ENCODE data around the gene FCGR3B. TPM values are rescaled to one million over a fixed set of nuclear protein-coding genes. Genes with fewer than 3 reads are reported as not detected.
A peak's percentile ranks its signal among the peaks of the same experiment; 100 is the strongest.
"Not testable (repeated sequence)": the region's sequence is repeated elsewhere in the genome, so short reads cannot be mapped to it uniquely, and the experiment has no call there.

FCGR3B gene
- total and polyA plus RNA-seq, 2 experiments from 2014 or later, result not detected

GRCh38 chr1:161676958-161677689 lies 46.1 kb upstream of the FCGR3B start:
- Histone ChIP-seq H3K4me2 (no peak overlapping the region), H3K27me3 (ENCODE audit: insufficient read depth) (no peaks in the 10 kb centered on the region), H3K4me3 (no peak overlapping the region), H3K79me2 (replicated peaks; ENCODE audit: insufficient read depth) (no peaks in the 10 kb centered on the region), H3K4me1 (ENCODE audit: insufficient read depth) (no peaks in the 10 kb centered on the region), H4K20me1 (replicated peaks; ENCODE audit: insufficient read depth) (no peaks in the 10 kb centered on the region), H3K36me3 (ENCODE audit: insufficient read depth) (no peaks in the 10 kb centered on the region), H3K27ac (ENCODE audit: low read depth) (no peak overlapping the region), H3F3A (replicated peaks; ENCODE audit: low read depth) (no peaks in the 10 kb centered on the region), H3K9me2 (ENCODE audit: insufficient read depth) (no peaks in the 10 kb centered on the region), H2AFZ (peak overlapping the region; percentile 91)
- H3K27me3 Mint-ChIP-seq (ENCODE audit: insufficient read depth, low read depth, poor library complexity), result no peaks in the 10 kb centered on the region
- peaks cover 13% of the 10 kb centered on the region for H3K4me1 Mint-ChIP-seq
- H3K27ac Mint-ChIP-seq, result no peak overlapping the region
- H3K9me3 Mint-ChIP-seq, result no peaks in the 10 kb centered on the region
- no peak overlapping the region for H3K4me3 Mint-ChIP-seq
- peak; percentile 51 for ATAC-seq
- peak; percentile 16 for DNase-seq (ENCODE audit: low spot score)
- H3K36me3 Mint-ChIP-seq (ENCODE audit: low read depth), result no peaks in the 10 kb centered on the region
- TF ChIP-seq CTCF (conservative IDR thresholded peaks at IDR 0.05; ENCODE audit: low read depth in 2 of 2), result no peak

- H3K4me1 Mint-ChIP-seq, result peaks cover 16% of the 10 kb centered on the region
- Histone ChIP-seq H2AFZ (peak overlapping the region; percentile 91; the same call in 1 of the 2 replicates), H3K4me2 (no peak overlapping the region), H3K9me2 (ENCODE audit: insufficient read depth) (no peaks in the 10 kb centered on the region), H3K27me3 (ENCODE audit: insufficient read depth) (no peaks in the 10 kb centered on the region), H3K79me2 (replicated peaks; ENCODE audit: insufficient read depth) (no peaks in the 10 kb centered on the region), H3F3A (replicated peaks; ENCODE audit: low read depth) (no peaks in the 10 kb centered on the region), H3K36me3 (ENCODE audit: insufficient read depth) (no peaks in the 10 kb centered on the region), H4K20me1 (replicated peaks; ENCODE audit: insufficient read depth) (no peaks in the 10 kb centered on the region), H3K4me3 (no peak overlapping the region), H3K4me1 (ENCODE audit: insufficient read depth) (0 out of 2 replicates have a peak, but pooled peaks cover 3% of the 10 kb centered on the region), H3K27ac (ENCODE audit: low read depth) (no peak overlapping the region)
- no peaks in the 10 kb centered on the region for H3K36me3 Mint-ChIP-seq (ENCODE audit: low read depth)
- no peak for DNase-seq (ENCODE audit: low spot score)
- no peaks in the 10 kb centered on the region for H3K9me3 Mint-ChIP-seq
- H3K27me3 Mint-ChIP-seq (ENCODE audit: insufficient read depth, low read depth, poor library complexity), result no peaks in the 10 kb centered on the region
- no peak for ATAC-seq
- H3K4me3 Mint-ChIP-seq, result no peak overlapping the region
- TF ChIP-seq ETS1 (IDR thresholded peaks at IDR 0.05) (no peak), NANOG (IDR thresholded peaks at IDR 0.05; ENCODE audit: borderline replicate concordance) (no peak), ZNF331 (CRISPR knock-in tag; IDR thresholded peaks at IDR 0.05; ENCODE audit: low read depth) (no peak)
- H3K27ac Mint-ChIP-seq, result no peak overlapping the region
These were observed 45.5 kb upstream of the FCGR3B start for GRCh38 chr1:161676441-161676840.

- H3K27me3 Mint-ChIP-seq (ENCODE audit: insufficient read depth, low read depth, poor library complexity); H3K27me3 ChIP-seq (ENCODE audit: insufficient read depth); H3K27ac ChIP-seq (ENCODE audit: low read depth); H3K4me3 Mint-ChIP-seq; H3F3A ChIP-seq (replicated peaks; ENCODE audit: low read depth); H3K9me2 ChIP-seq (ENCODE audit: insufficient read depth); H3K4me3 ChIP-seq; H3K9me3 Mint-ChIP-seq; H4K20me1 ChIP-seq (replicated peaks; ENCODE audit: insufficient read depth); DNase-seq (ENCODE audit: low spot score); H2AFZ ChIP-seq; H3K4me1 ChIP-seq (ENCODE audit: insufficient read depth); H3K79me2 ChIP-seq (replicated peaks; ENCODE audit: insufficient read depth); ATAC-seq; H3K27ac Mint-ChIP-seq; H3K36me3 Mint-ChIP-seq (ENCODE audit: low read depth); H3K36me3 ChIP-seq (ENCODE audit: insufficient read depth); H3K4me2 ChIP-seq: not testable (repeated sequence)
- peaks cover 23% of the 10 kb centered on the region for H3K4me1 Mint-ChIP-seq
These were observed 43.9 kb upstream of the FCGR3B start for GRCh38 chr1:161674908-161675307.

- ATAC-seq; H3K9me3 Mint-ChIP-seq; H2AFZ ChIP-seq; H4K20me1 ChIP-seq (replicated peaks; ENCODE audit: insufficient read depth); H3K4me3 ChIP-seq; H3K4me1 ChIP-seq (ENCODE audit: insufficient read depth); H3K36me3 Mint-ChIP-seq (ENCODE audit: low read depth); H3K4me2 ChIP-seq; H3K27ac ChIP-seq (ENCODE audit: low read depth); H3K36me3 ChIP-seq (ENCODE audit: insufficient read depth); H3K27me3 Mint-ChIP-seq (ENCODE audit: insufficient read depth, low read depth, poor library complexity); H3K4me3 Mint-ChIP-seq; H3K27ac Mint-ChIP-seq; DNase-seq (ENCODE audit: low spot score); H3K9me2 ChIP-seq (ENCODE audit: insufficient read depth); H3K79me2 ChIP-seq (replicated peaks; ENCODE audit: insufficient read depth); H3K27me3 ChIP-seq (ENCODE audit: insufficient read depth); H3F3A ChIP-seq (replicated peaks; ENCODE audit: low read depth): not testable (repeated sequence)
- peaks cover 23% of the 10 kb centered on the region for H3K4me1 Mint-ChIP-seq
These were observed 43.5 kb upstream of the FCGR3B start for GRCh38 chr1:161674447-161674846.

- not testable (repeated sequence) for H2AFZ ChIP-seq; H3K27ac Mint-ChIP-seq; H3K36me3 Mint-ChIP-seq (ENCODE audit: low read depth); H3K36me3 ChIP-seq (ENCODE audit: insufficient read depth); H3K79me2 ChIP-seq (replicated peaks; ENCODE audit: insufficient read depth); H3K9me2 ChIP-seq (ENCODE audit: insufficient read depth); H3K4me2 ChIP-seq; H3K4me3 Mint-ChIP-seq; H3F3A ChIP-seq (replicated peaks; ENCODE audit: low read depth); H3K4me1 ChIP-seq (ENCODE audit: insufficient read depth); H4K20me1 ChIP-seq (replicated peaks; ENCODE audit: insufficient read depth); H3K4me3 ChIP-seq; H3K27me3 Mint-ChIP-seq (ENCODE audit: insufficient read depth, low read depth, poor library complexity); H3K27ac ChIP-seq (ENCODE audit: low read depth); DNase-seq (ENCODE audit: low spot score); H3K9me3 Mint-ChIP-seq; H3K27me3 ChIP-seq (ENCODE audit: insufficient read depth)
- peaks cover 23% of the 10 kb centered on the region for H3K4me1 Mint-ChIP-seq
- peak; percentile 32 for ATAC-seq
These were observed 42.5 kb upstream of the FCGR3B start for GRCh38 chr1:161673437-161673836.

All from GM23338 (cell line).